ENCODE results near the gene RDH14.

RDH14 gene

DNA sequence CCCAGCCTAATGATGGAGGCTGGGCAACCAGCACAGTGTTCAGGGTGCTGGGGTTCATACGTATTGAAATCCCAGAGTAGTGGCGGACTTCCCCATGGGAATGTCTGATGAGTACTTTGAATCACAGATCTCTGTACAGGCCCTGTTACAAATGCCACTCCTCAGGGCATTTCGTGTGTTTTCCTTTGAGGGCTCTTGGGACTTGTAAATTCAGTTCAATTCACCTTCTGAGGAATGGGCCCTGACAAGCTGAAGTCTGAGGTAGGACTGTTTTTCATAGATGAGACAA, 288 bp upstream of the RDH14 start:
- no peak for DNase-seq

DNA sequence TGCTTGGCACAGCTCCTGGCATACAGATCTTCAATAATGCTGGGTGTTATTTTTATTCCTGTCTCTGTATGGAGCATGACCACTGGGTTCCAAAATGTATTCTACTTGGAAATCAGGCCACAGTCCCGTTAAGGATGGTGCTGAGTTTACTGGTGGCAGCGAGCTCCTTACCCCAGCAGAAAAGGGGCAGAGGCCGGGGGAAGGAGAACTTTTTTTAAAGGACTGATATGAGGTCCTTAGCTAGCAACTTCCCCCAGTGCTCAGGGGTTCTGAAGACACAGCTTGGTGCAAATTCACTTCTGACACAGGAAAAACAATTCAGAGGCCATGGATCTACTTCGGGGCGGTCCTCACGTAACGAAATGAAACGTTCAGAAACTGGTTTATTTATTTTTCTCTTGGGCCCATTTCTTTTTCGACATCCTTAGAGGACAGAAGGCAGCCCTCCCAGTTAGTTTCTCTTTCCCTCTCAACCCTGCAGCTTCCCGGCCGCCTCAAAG, 872 bp downstream of the RDH14 start:
- peak in 3 of 14 donors; percentile 26 to 33 (median 32) for DNase-seq

DNA sequence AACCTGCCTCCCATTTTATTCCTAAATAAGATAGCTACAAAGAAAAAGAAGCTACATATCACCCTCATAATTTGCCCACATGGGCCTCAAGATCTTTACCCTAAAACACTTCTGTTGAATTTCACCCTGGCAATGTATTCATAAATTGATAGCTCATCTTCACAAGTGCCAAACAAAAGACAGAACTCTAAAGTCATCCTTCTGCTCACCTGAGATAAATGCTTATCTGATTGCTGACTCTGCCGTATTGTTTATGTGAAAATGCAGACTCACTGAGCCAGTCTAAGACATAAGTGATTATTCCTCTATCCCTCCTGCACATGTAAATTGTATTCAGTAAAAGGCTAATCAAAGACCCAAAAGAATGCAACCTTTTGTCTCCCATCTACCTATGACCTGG, 2.0 kb downstream of the RDH14 start:
- no peak for DNase-seq

DNA sequence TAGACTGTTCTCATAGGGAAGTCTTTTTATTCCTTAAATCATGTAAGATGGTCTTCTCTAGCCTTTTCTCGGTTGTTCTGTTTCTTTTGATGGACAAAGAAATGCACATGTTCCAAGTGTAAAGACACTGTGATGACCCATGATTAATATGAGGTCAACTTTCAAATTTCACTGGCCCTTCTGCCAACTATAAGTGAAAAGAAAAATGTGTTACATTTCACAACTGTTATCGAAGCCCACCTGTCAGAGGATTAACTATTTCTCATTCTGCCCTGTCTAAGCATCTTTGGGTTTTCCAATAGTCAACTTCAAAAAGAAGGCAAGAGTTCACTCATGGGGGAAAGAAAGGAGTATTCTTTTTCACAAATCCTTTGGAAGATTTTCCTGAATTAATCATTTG, 3.3 kb downstream of the RDH14 start:
- DNase-seq, result no peak

DNA sequence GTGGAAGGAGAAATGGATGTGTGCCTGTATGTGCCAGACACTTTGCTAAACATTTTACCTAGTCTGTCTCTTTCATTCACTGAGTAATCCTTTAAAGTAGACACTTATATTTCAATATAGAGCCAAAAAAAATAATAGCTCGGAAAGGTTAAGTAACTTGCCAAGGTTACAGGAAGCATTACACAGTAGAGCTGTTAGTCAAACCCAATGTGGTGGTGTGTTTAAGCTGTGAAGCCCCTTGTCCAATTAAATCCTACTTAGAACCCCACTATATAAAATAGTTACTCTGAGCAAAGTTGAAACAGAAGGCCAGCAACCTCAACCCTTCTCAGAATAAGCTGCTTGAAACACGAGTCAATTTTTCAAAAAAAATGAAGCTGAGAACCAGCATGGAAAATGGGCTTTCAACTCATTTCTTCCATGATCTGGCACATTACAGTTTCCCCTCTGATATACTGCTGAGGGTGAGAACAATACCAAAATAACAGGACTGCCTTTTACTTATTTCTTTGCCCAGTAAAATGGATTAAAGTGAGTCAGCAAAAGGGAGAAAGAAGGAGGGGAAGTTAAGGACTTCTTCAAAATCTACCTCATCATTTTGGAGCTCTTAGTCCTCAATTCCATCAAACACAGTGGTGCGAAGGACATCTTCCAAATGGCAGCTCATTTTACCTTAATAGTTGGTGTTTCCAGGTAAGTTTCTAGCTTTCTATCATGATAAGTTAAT, 7.9 kb downstream of the RDH14 start:
- DNase-seq, result no peak

DNA sequence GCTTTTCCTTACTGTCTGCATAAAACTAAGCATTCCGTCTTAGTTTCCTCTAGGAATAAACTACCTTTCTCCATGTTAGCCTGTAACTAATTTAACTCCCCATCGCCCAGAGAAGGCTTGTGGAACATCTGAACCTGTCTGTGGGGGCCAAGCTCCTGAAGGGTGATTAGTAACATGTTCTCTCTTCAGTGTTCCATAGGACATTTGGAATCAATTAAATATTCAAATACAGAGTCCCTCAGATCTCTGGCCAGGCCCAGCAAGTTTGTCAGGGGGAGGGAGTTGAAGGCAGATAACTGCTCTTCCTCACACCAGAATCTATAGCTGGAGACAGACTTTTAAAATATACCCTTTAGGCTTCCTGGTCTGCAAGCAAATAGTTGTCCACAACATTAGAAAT, 8.8 kb downstream of the RDH14 start:
- DNase-seq, result no peak

DNA sequence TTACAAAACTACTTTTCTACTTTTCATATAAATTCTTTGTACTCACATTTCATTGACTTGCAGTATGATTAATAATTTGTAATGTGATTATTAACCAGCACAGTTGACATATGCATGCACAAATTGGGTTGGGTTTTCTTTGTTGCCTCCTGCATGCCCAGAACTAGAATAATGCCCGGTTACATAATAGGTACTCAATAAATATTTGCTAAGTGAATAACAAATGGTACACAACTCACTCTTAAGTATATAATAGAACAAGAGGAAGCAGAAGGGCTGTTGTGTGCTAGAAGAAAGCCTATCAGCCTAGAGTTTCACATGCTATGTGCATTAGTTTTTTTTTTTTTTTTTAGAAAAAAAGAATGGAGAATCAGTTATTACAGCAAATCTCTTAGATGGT, 9.3 kb downstream of the RDH14 start:
- no peak for DNase-seq

DNA sequence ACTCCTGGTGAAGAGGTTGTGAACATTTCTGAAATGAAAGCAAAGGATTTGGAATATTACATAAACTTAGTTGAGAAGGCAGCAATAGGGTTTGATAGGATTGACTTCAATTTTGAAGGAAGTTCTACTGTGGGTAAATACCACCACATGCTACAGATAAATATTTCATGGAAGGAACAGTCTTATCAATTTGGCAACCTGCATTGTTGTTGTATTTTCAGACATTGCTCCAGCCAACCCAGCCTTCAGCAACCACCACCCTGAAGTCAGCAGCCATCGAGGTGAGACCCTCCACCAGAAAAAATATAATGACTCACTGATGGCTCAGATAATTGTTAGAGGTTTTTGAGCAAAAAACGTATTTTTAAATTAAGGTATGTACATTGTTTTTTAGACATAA, 10.0 kb downstream of the RDH14 start:
- DNase-seq, result no peak

DNA sequence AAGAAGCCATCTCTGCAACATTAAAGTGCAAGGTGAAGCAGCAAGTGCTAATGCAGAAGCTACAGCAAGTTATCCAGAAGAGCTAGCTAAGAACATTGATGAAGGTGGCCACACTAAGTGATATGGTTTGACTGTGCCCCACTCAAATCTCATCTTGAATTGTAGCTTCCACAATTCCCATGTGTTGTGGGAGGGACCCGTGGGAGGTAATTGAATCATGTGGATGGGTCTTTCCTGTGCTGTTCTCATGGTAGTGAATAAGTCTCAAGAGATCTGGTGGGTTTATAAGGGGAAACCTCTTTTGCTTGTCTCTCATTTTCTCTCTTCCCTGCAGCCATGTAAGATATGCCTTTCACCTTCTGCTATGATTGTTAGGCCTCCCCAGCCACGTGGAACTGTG, 11.4 kb downstream of the RDH14 start:
- DNase-seq, result no peak

DNA sequence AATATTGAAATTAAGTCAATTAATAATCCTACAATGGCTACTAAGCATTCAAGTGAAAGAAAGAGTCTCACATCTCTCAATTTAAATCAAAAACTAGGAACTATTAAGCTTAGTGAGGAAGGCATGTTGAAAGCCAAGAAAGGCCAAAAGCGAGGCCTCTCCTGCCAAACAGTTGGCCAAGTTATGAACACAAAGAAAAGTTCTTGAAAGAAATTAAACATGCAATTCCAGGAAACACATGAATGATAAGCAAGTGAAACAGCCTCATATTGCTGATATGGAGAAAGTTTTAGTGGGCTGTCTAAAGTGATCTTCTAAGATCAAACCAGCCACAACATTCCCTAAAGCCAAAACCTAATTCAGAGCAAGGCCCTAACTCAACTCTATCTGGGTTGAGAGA, 11.8 kb downstream of the RDH14 start:
- DNase-seq, result no peak

DNA sequence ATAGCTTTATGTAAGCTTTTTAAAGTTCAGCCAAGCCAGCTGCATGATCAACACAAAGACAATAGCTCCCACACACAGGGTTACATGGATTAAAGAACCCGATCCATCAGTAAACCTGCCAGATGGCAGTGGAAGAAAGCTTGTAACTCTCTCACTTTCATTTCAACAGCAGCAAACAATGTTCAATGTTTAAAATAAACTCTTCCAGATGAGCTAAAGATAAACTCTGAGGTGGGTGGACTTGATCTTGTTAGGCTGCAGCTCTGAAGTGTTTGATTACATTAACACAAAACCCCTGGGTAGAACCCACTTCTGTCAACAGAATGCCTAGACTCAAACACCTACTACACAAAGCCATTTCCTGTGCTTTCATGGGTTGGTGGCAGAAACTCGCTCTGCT, 13.9 kb downstream of the RDH14 start:
- DNase-seq, result no peak

DNA sequence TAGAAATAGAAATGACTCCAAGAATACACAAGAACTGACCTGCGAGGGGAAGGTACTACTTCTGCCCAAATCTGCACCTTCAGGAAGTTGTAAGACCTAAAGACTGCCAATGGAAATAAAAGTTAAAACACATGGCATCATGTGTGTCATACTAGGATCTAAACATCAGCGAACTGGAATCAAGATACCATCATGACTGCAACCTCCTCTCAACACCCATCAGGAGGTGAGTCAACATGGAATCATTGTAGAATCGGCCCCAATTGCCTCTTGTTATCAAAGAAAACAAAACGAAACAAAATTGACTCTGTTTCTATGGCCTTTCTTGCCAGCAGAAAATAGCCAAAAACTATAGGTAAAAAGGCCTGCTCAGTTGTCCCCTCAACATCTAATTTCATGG, 15.1 kb downstream of the RDH14 start:
- DNase-seq, result no peak

DNA sequence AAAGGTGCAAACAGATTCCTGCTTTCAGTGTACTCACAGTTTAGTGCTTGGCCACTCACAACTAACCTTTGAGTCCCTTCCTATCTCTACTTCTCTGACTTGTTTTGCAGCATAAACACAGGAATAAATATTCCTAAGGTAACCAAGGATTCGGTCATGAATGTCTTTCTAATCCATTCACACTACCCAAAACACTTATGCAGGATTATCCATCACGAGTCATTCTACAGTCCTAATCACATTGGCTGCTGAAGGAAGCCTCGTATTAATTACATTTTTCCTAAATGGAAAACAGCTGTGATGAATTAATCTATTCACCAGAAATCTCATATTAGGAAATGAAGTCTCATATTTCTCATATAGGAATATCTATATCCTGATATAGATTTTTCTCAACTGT, 16.3 kb downstream of the RDH14 start:
- DNase-seq, result no peak

DNA sequence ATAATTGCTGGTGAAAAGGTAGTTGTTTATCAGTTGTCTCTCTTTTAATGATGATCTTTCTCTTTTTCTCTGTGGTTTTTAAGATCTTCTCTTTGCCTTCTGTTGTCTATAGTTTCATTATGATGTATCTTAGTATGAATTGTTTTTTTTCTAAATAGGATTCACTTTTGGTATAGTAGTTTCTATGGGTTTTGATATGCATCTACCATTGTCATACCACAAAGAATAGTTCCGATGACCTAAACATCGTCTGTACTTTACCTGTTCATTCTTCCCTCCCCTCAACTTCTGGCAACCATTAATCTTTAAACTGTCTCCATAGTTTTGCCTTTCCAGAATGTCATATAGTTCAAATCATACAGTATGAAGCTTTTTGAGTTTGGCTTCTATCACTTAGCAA, 19.6 kb downstream of the RDH14 start:
- DNase-seq, result no peak

DNA sequence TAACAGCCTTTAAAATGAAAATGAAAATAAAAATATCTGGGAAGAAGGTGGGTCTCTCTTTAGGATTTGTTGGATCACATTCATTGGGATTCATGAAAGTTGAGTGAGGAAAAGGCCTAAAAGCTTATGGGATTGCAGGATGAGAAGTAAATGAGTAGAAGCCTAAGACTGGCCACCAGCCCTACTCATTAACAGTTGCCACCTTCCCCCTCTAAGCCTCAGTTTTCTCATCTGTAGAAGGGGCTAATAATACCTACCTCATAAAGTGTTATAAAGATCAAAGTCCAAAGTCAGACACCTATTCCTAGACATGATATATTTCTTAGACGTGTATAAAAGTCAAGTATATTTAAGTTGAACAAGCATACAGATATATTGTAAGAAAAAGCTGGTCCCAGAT, 23.8 kb downstream of the RDH14 start:
- no peak for DNase-seq

DNA sequence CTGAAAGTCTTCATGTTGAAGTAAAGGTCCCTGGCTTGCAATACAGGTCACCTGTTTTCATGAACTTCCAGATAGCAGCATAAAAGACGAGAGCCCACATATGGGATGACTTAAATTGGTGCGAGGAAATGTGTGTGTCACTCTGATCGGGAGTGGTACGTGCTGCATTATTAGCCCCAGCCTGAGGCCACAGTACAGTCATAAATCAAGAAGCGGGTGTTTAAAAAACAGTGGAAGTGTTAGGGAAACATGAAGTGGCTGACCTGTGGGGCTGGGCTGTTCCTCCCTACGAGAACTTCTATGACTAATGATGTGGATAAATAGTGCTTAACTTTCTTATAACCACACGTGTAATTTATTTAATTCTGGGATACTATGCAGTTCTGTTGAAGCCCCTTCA, 24.4 kb downstream of the RDH14 start:
- DNase-seq, result no peak

DNA sequence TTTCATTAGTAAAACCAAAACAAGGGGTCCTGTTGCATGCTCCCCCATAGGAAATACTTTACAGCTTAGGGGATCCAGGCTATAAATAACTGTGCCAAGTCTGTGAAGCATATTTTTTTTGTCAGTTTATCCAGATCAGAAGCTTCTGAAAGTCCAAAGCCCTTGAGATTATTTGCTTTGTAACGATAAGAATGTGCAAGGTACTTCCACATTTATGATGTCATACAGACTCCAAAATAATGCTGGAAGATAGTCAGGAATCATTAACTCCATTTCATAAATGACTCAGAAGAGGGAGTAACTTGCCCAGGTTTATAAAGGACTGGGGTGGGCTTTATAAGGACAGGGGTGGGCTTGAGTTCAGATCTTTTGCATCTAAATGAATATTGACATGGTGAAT, 29.3 kb downstream of the RDH14 start:
- DNase-seq, result no peak

DNA sequence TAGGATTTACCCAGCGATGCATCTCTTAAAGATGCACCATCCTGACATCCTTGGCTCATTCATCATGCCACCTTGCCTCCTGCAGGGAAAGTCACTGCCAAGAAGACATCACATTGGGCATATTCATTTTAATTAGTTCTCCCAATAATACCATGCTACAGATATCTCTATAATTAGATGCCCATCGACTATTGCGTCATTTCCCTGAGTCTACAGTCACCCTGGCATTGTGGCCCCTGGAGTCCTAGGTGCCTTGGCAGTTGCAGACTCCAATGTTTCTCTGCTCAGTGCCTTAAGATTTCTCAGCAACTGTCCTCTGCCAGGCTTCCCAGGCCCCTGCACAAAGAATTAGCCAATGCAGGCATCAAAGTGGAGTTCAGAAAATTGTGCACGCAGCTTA, 32.6 kb downstream of the RDH14 start:
- DNase-seq, result no peak

DNA sequence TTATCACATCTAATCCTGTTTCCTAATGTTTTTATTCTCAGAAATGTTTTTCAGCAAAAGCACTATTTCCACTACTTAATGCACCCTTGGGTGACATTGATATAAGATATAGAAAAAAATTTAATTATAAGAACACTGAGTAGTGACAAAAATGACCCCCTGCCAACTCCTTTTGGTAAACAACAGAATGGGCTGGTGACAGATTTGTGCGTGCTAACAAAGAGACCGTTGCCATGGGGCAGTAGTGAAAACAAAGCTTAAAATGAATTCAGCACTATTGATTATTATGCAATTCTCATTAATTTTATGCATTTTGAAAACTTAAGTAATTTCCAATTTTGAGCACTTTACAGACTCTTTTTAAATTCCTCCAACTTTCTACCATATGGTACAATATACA, 33.1 kb downstream of the RDH14 start:
- DNase-seq, result no peak

DNA sequence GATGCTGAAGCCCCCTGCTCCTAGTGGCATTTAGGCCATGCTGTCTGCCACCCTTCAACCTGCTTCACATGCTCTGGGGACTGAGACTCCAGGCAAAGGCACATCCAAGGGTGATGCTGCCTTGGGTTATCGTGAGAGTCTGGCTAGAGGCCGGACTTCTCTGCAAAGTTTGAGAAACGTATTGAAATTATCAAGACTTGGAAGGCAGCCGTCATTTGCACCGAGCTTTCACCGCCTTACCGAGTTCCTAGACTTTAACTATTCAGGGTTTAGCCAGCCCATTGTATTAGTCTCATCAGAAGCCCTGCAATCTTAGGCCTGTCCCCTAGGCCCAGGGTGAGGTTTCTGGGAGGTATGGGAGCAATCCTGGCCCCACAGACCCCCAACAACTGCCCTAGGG, 34.0 kb downstream of the RDH14 start:
- no peak for DNase-seq

DNA sequence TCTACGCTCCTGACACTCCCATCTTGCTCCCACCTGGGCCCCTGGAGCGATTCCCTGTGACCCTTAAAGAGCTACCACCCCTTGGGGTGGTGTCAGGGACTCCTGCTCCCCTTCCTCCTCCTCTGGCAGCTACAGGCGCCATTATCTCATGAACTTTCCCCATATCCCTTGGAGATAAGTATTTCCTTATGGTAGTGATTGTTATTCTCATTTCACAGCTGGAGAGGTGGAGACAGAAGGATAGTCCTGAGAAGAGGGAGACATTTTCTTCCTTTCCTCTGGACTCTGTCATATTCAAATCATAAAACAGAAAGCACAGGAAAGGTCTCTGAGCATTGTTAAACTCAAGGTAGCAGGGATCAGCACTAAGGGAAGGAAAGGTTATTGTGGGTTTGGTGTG, 34.6 kb downstream of the RDH14 start:
- no peak for DNase-seq

DNA sequence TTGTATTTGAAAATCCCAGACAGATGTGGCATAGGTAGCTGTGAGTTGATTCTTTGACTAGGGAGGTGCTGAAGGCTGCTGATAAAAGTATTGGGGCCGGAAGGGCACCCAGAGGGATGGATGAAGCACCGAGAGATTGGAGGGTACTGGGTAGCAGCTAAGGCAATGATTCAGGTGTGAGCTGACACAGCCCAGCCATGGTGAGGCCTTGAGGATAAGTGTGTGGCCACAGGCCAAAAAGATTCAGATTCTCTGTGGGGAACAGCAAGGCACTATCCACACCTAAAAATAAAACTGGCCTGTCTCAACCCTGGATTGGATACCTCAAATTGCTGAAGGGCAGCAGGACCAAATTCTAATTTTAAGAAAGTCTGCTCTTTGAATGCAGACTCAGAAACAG, 35.2 kb downstream of the RDH14 start:
- DNase-seq, result no peak

DNA sequence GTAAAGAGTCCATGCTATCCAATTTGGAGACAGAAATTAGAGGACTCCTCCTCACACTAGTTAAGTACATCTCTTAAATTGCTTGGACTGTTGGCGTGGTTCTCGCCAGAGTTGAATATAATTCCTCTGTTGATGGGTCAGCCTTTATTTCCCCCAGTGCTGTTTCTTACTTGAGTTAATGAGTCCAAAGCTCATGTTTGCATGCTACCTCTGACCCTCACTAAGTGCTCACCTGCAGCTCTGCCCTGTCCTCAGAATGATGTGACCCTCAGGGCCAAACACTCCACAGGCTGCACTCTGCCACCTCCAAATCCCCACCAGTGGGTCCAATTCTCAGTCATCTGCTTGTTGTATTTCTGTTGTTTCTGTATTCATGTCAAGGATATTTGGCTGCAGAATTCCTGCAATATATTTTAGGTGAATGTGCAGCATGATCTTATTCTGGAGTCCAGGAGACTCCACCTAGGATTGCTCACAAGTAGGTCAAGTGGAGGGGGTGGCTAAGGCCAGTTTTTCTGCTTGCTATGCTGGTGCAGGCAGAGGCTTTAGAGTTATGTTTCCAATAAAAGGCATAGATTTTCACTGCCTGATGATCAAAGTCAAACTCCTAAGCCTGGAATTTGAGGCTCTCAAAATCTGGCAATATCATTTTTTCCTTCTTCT, 37.8 kb downstream of the RDH14 start:
- no peak for DNase-seq

Data from C1 segment of cervical spinal cord (tissue), 14 donors.